ENCODE data around the gene MAN2B1. TPM values are rescaled to one million over a fixed set of nuclear protein-coding genes. Genes with fewer than 3 reads are reported as not detected.

The MAN2B1 gene
- total and polyA plus RNA-seq, 4 donors: 38.7 to 160 (median 105) TPM

DNA sequence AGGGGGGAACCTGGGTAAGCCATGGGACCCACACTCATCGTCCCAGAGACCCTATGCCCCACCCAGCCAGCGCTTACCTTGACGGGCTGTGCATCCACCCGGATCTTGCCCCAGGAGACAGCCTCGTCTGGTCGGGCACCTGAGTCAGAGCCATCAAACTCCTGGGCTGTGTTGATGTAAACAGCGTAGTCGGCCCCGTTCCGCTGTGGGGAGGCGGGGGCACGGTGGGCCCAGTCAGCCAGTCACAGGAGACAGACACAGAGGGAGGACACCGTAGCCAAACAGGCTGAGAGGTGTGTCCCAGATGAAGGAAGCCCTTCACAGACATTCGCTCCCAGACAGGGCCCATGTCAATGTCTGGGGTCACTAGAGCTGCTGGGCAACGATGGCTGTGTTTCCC, 9.4 kb upstream of the MAN2B1 start:
- peaks cover 0 to 2% (median 0%) of the 10 kb centered on the region in 5 donors for H3K4me1 ChIP-seq (ENCODE audit: control insufficient read depth in 5 of 5, insufficient read depth in 5 of 5, low read length in 5 of 5)
- peaks cover 12 to 53% (median 41%) of the 10 kb centered on the region in 4 donors for H3K36me3 ChIP-seq (ENCODE audit: control insufficient read depth in 4 of 4, insufficient read depth in 4 of 4, low read length in 4 of 4)
- H3K9ac ChIP-seq (ENCODE audit: insufficient read depth in 1 of 2, low read length in 2 of 2): no peak overlapping the region
- DNase-seq: no peak
- no peak overlapping the region for H3K27ac ChIP-seq (ENCODE audit: low read depth in 1 of 2, low read length in 1 of 2)
- no peak overlapping the region for H3K4me3 ChIP-seq
- no peaks in the 10 kb centered on the region for H3K9me3 ChIP-seq (ENCODE audit: control insufficient read depth in 4 of 4, insufficient read depth in 3 of 4, low read length in 3 of 4)
- ATAC-seq (ENCODE audit: insufficient read depth, low FRiP score): no peak
- no peaks in the 10 kb centered on the region for H3K27me3 ChIP-seq (ENCODE audit: control insufficient read depth in 3 of 3, insufficient read depth in 3 of 3, low read length in 2 of 3)
- TF ChIP-seq, protein P1, sequence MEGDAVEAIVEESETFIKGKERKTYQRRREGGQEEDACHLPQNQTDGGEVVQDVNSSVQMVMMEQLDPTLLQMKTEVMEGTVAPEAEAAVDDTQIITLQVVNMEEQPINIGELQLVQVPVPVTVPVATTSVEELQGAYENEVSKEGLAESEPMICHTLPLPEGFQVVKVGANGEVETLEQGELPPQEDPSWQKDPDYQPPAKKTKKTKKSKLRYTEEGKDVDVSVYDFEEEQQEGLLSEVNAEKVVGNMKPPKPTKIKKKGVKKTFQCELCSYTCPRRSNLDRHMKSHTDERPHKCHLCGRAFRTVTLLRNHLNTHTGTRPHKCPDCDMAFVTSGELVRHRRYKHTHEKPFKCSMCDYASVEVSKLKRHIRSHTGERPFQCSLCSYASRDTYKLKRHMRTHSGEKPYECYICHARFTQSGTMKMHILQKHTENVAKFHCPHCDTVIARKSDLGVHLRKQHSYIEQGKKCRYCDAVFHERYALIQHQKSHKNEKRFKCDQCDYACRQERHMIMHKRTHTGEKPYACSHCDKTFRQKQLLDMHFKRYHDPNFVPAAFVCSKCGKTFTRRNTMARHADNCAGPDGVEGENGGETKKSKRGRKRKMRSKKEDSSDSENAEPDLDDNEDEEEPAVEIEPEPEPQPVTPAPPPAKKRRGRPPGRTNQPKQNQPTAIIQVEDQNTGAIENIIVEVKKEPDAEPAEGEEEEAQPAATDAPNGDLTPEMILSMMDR (IDR thresholded peaks at IDR 0.05; ENCODE audit: control extremely low read depth, extremely low read depth): no peak
- WGBS, 2 donors: 93 to 95% methylated on average over 15 of the region's 15 CpGs

DNA sequence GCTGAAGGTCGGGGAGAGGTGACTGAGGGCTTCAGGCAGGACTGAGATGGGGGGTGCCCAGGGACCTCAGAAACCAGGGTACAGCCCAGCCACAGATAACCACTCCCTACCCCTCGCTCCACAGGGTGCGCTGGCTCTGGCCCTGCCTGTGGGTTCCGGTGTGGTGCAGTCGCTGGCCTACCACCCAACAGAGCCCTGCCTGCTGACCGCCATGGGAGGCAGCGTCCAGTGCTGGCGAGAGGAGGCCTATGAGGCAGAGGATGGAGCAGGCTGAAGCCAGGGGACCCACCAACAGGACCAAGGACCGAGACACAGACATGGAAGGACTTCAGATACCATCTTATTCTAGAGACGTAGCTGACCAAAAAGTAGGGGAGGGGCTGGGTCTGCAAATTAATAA, 8.9 kb upstream of the MAN2B1 start:
- WGBS, 2 donors: 92 to 98% methylated on average over 10 of the region's 10 CpGs

DNA sequence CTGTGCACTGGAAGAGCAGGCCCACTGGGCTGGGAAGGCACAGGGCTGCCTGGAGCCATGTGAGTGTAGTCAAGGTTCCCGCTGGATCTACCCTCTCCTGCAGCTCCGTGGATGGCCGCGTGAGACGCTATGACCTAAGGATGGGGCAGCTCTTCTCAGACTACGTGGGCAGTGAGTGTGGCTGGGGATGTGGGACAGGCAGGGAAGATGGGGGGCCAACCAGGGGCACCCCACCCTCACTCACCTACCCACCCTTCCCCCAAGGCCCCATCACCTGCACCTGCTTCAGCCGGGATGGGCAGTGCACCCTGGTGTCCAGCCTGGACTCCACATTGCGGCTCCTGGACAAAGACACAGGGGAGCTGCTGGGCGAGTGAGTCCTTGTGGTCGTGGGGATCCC, 6.2 kb upstream of the MAN2B1 start:
- 90 to 95% methylated on average over 10 of the region's 10 CpGs for WGBS, 2 donors
- no peak overlapping the region for H3K27ac ChIP-seq (ENCODE audit: low read depth in 1 of 2, low read length in 1 of 2)
- no peak overlapping the region for H3K9ac ChIP-seq (ENCODE audit: insufficient read depth in 1 of 2, low read length in 2 of 2)
- no peaks in the 10 kb centered on the region for H3K27me3 ChIP-seq (ENCODE audit: control insufficient read depth in 3 of 3, insufficient read depth in 3 of 3, low read length in 2 of 3)
- H3K4me3 ChIP-seq: no peak overlapping the region
- ATAC-seq (ENCODE audit: insufficient read depth, low FRiP score): no peak
- DNase-seq: no peak
- no peaks in the 10 kb centered on the region for H3K9me3 ChIP-seq (ENCODE audit: control insufficient read depth in 4 of 4, insufficient read depth in 3 of 4, low read length in 3 of 4)
- H3K36me3 ChIP-seq (ENCODE audit: control insufficient read depth in 4 of 4, insufficient read depth in 4 of 4, low read length in 4 of 4): peaks cover 9 to 39% (median 32%) of the 10 kb centered on the region in 4 donors
- TF ChIP-seq, protein P1 (IDR thresholded peaks at IDR 0.05; ENCODE audit: control extremely low read depth, extremely low read depth): no peak
- H3K4me1 ChIP-seq (ENCODE audit: control insufficient read depth in 5 of 5, insufficient read depth in 5 of 5, low read length in 5 of 5): peaks cover 0 to 20% (median 8%) of the 10 kb centered on the region in 5 donors

More for the DNA sequence above, 8.9 kb upstream of the MAN2B1 start:
- no peak overlapping the region for H3K9ac ChIP-seq (ENCODE audit: insufficient read depth in 1 of 2, low read length in 2 of 2)
- no peak for DNase-seq
- no peak for ATAC-seq (ENCODE audit: insufficient read depth, low FRiP score)
- no peaks in the 10 kb centered on the region for H3K9me3 ChIP-seq (ENCODE audit: control insufficient read depth in 4 of 4, insufficient read depth in 3 of 4, low read length in 3 of 4)
- no peak overlapping the region for H3K27ac ChIP-seq (ENCODE audit: low read depth in 1 of 2, low read length in 1 of 2)
- no peaks in the 10 kb centered on the region for H3K27me3 ChIP-seq (ENCODE audit: control insufficient read depth in 3 of 3, insufficient read depth in 3 of 3, low read length in 2 of 3)
- TF ChIP-seq, protein P1 (IDR thresholded peaks at IDR 0.05; ENCODE audit: control extremely low read depth, extremely low read depth): no peak
- H3K36me3 ChIP-seq (ENCODE audit: control insufficient read depth in 4 of 4, insufficient read depth in 4 of 4, low read length in 4 of 4): peaks cover 12 to 53% (median 42%) of the 10 kb centered on the region in 4 donors
- no peak overlapping the region for H3K4me3 ChIP-seq
- H3K4me1 ChIP-seq (ENCODE audit: control insufficient read depth in 5 of 5, insufficient read depth in 5 of 5, low read length in 5 of 5): peaks cover 0 to 4% (median under 1%) of the 10 kb centered on the region in 5 donors

All from lung (tissue), 12 donors.